Endothelial cell of umbilical vein (primary cell): ENCODE data around the gene WASF3.

ENCODE experiments used
- EZH2 ChIP-seq: IDR thresholded peaks from 2 replicates; pipeline ENCODE4 v1.6.1; 2012; ENCODE audit warnings: borderline replicate concordance, low read depth, mild to moderate bottlenecking, moderate library complexity, low read length, inconsistent platforms; ENCODE audit not compliant: severe bottlenecking
- FOS ChIP-seq: IDR thresholded peaks from 2 replicates; pipeline ENCODE4 v1.6.1; 2011; ENCODE audit warnings: mild to moderate bottlenecking, low read length, moderate library complexity, borderline replicate concordance; ENCODE audit not compliant: insufficient read depth
- GATA2 ChIP-seq: IDR thresholded peaks from 2 replicates; pipeline ENCODE4 v1.7.0; 2011; ENCODE audit warnings: low read depth, mild to moderate bottlenecking, moderate library complexity, mixed read lengths, low read length; ENCODE audit not compliant: insufficient read length, insufficient read depth
- JUN ChIP-seq: IDR thresholded peaks from 2 replicates; pipeline ENCODE4 v1.6.1; 2011; ENCODE audit warnings: borderline replicate concordance, low read depth; ENCODE audit not compliant: insufficient read length, insufficient read depth
- MAX ChIP-seq: IDR thresholded peaks from 2 replicates; pipeline ENCODE4 v1.6.1; 2011; ENCODE audit not compliant: insufficient read depth, insufficient read length
- MYC ChIP-seq: IDR thresholded peaks from one replicate; pipeline ENCODE4 v1.6.1; 2011; ENCODE audit warnings: mild to moderate bottlenecking, low read depth, low read length
- POLR2A ChIP-seq: IDR thresholded peaks from 2 replicates; pipeline ENCODE4 v1.6.1; 2012; ENCODE audit warnings: low read depth, mild to moderate bottlenecking, control low read depth, low read length
- POLR2AphosphoS5 ChIP-seq: IDR thresholded peaks from 2 replicates; pipeline ENCODE4 v1.6.1; 2012; ENCODE audit warnings: low read depth, mild to moderate bottlenecking, control low read depth, low read length, moderate library complexity; ENCODE audit not compliant: insufficient read depth
- TF ChIP-seq, protein P1 (sequence below), 2 donors: IDR thresholded peaks; 1 replicate in 1 of 2; 2 replicates in 1 of 2; pipeline ENCODE4 v1.5.1; 2011; ENCODE audit warnings: low read length in 2 of 2, mild to moderate bottlenecking in 2 of 2, moderate library complexity in 2 of 2, control low read depth in 1 of 2, inconsistent platforms in 1 of 2, low read depth in 1 of 2; ENCODE audit not compliant: insufficient read depth in 1 of 2; ENCODE audit errors: extremely low read depth in 1 of 2

DNA sequence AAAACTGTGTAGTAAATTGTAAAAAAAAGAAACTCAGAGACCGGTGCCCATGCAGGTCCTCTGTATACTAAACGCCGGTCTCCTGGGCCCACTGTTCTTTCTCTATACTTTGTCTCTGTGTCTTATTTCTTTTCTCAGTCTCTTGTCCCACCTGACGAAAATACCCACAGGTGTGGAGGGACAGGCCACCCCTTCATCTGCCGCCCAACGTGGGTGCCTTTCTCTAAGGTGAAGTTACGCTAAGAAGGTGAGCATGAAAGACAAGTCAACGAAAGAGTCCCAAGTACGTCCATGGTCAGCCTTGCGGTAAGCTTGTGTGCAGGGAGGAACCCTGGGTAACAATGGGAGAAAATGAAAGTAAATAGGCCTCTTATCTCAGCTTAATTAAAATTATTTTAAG lies 48.0 kb upstream of the WASF3 start:
- TF ChIP-seq EZH2: no peak
- TF ChIP-seq, protein P1, sequence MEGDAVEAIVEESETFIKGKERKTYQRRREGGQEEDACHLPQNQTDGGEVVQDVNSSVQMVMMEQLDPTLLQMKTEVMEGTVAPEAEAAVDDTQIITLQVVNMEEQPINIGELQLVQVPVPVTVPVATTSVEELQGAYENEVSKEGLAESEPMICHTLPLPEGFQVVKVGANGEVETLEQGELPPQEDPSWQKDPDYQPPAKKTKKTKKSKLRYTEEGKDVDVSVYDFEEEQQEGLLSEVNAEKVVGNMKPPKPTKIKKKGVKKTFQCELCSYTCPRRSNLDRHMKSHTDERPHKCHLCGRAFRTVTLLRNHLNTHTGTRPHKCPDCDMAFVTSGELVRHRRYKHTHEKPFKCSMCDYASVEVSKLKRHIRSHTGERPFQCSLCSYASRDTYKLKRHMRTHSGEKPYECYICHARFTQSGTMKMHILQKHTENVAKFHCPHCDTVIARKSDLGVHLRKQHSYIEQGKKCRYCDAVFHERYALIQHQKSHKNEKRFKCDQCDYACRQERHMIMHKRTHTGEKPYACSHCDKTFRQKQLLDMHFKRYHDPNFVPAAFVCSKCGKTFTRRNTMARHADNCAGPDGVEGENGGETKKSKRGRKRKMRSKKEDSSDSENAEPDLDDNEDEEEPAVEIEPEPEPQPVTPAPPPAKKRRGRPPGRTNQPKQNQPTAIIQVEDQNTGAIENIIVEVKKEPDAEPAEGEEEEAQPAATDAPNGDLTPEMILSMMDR (IDR thresholded peaks at IDR 0.05; ENCODE audit: extremely low read depth in 1 of 2, insufficient read depth in 1 of 2, low read depth in 1 of 2, low read length in 2 of 2): no peak
- no peak for TF ChIP-seq POLR2AphosphoS5
- TF ChIP-seq POLR2A: no peak
- no peak for TF ChIP-seq GATA2
- TF ChIP-seq FOS: no peak
- TF ChIP-seq JUN: no peak
- TF ChIP-seq MYC: no peak
- no peak for TF ChIP-seq MAX
